HG02610 (cell line): Measurements from ENCODE around the gene SLU7.
"Not testable (repeated sequence)": the region's sequence is repeated elsewhere in the genome, so short reads cannot be mapped to it uniquely, and the experiment has no call there.

ENCODE experiments used
- ATAC-seq: cut with Tn5 transposase; IDR thresholded peaks from one replicate; pipeline ENCODE4 v1.9.1; 2021; ENCODE audit warnings: mild to moderate bottlenecking, moderate library complexity; ENCODE audit not compliant: unreplicated experiment

The SLU7 gene

GRCh38 chr5:160451281-160451680 lies 32.4 kb upstream of the SLU7 start:
- ATAC-seq, result no peak

GRCh38 chr5:160450164-160450932 lies 31.5 kb upstream of the SLU7 start:
- peak; percentile 58 for ATAC-seq

- no peak for ATAC-seq
These were observed 30.6 kb upstream of the SLU7 start for GRCh38 chr5:160449458-160449857.

GRCh38 chr5:160448886-160449285 lies 30.0 kb upstream of the SLU7 start:
- ATAC-seq, result no peak

- no peak for ATAC-seq
These were observed 26.9 kb upstream of the SLU7 start for GRCh38 chr5:160445751-160446150.

GRCh38 chr5:160445132-160445531 lies 26.3 kb upstream of the SLU7 start:
- ATAC-seq, result peak; percentile 18

GRCh38 chr5:160444407-160444806 lies 25.5 kb upstream of the SLU7 start:
- ATAC-seq, result no peak

GRCh38 chr5:160442824-160443431 lies 24.0 kb upstream of the SLU7 start:
- ATAC-seq, result peak; percentile 20

GRCh38 chr5:160441311-160441781 lies 22.5 kb upstream of the SLU7 start:
- ATAC-seq, result peak; percentile 35

GRCh38 chr5:160439205-160439600 lies 20.3 kb upstream of the SLU7 start:
- ATAC-seq, result peak; percentile 35

GRCh38 chr5:160438316-160439204 lies 19.7 kb upstream of the SLU7 start:
- peak; percentile 17 for ATAC-seq

- no peak for ATAC-seq
These were observed 18.4 kb upstream of the SLU7 start for GRCh38 chr5:160437271-160437670.

- ATAC-seq, result not testable (repeated sequence)
These were observed 17.8 kb upstream of the SLU7 start for GRCh38 chr5:160436661-160437060.

- no peak for ATAC-seq
These were observed 17.1 kb upstream of the SLU7 start for GRCh38 chr5:160436017-160436416.

- no peak for ATAC-seq
These were observed 16.7 kb upstream of the SLU7 start for GRCh38 chr5:160435532-160435931.

GRCh38 chr5:160434022-160434531 lies 15.2 kb upstream of the SLU7 start:
- ATAC-seq, result peak; percentile 80

GRCh38 chr5:160432787-160433186 lies 13.9 kb upstream of the SLU7 start:
- ATAC-seq, result no peak

- peak; percentile 40 for ATAC-seq
These were observed 13.3 kb upstream of the SLU7 start for GRCh38 chr5:160432196-160432595.

- no peak for ATAC-seq
These were observed 8.7 kb upstream of the SLU7 start for GRCh38 chr5:160427607-160428006.

- no peak for ATAC-seq
These were observed 4.2 kb upstream of the SLU7 start for GRCh38 chr5:160423099-160423498.

- ATAC-seq, result peak; percentile 71
These were observed 2.9 kb upstream of the SLU7 start, which contains the start of gene PTTG1 for GRCh38 chr5:160421625-160422258. Gene PTTG1 (plus strand): TSS chr5:160421855. CDS start chr5:160422313, 458 bp downstream.
